GM18499 (cell line): ENCODE data around the gene TSPAN15.

Experiments
- ATAC-seq: cut with Tn5 transposase; IDR thresholded peaks from one replicate; pipeline ENCODE4 v1.9.1; 2021; ENCODE audit warnings: moderate number of reproducible peaks; ENCODE audit not compliant: insufficient read depth, unreplicated experiment

TSPAN15 gene

GRCh38 chr10:69461243-69462025, 10.2 kb downstream of the TSPAN15 start:
- no peak for ATAC-seq

DNA sequence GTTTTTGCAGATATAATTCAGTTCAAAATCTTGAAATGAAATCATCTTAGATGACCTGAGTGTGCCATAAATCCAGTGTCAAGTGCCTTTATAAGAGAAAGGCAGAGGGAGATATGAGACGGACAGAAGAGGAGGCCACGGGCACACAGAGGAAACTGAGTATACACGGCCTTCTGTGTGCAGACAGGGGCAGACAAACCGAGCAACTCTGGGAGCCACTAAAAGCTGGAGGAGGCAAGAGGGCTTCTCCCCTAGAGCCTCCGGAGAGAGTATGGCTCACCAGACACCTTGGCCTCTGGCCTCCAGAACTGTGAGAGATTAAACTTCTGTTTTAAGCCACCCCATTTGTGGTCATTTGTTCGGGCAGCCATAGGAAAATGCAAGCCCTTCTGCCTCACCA, 12.6 kb downstream of the TSPAN15 start:
- ATAC-seq: no peak

- no peak for ATAC-seq
These were observed 13.1 kb downstream of the TSPAN15 start for GRCh38 chr10:69464401-69464800.

DNA sequence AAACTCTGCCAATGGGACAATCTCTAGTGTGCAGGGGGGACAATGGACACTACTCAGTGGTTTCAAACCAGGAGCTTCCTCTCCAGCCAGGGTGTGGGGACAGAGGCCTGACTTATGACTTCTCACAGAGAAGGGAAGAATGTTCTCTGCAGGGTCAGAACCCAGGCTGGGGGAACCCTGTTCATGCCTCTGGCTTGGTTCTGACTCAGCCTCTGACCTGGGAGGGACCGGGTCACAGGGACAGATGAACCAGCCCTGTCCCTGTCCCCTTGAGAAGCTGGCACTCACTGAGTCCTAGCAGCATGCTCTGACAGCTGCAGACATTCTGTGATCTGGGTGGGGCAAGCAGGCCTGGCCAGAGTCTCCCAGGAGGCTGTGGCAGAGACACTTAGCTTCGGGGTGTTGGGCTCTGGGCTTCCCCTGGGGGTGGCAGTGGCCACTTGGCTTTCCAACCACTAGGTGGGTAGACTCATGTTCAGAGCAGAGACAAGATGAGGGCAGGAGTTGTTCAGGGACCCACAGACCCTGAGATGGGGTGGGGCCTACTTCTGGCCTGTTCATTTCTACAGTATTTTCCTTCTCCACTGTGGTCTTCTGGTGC, 13.6 kb downstream of the TSPAN15 start:
- no peak for ATAC-seq

DNA sequence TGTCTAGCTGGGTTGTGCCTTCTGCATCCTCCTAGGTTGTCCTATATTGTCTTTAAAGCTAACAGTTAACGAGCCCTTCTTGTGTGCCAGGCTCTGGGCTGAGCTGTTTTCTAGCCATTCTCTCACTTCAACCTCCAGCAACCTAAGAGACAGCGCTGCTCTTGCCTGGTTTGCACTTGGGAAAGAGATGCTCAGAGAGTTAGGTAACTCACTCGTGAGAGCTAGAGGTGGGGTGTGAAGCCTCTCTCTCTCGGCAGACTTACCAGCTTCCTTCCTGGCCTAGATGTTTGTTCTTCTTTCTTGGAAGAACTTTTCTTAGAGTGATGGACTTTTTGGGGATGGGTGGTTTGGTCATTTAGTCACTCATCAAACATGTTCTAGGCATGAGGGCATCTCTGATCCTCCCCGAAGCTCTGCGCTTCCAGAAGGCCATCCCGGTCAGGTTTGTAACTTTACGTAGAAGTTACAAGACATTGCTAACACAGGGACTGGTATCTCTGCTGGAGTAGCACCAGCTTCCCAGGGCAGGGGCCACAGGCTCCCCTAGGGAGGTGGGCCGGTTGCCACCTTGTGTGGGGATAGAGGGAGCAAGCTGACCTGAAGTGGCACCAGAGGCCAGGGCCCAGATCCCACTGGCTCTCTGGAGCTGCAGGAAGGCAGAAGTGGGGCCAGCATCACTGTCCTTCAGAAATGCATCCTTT, 14.3 kb downstream of the TSPAN15 start:
- ATAC-seq: no peak

GRCh38 chr10:69466158-69466490, 14.9 kb downstream of the TSPAN15 start:
- ATAC-seq: no peak

DNA sequence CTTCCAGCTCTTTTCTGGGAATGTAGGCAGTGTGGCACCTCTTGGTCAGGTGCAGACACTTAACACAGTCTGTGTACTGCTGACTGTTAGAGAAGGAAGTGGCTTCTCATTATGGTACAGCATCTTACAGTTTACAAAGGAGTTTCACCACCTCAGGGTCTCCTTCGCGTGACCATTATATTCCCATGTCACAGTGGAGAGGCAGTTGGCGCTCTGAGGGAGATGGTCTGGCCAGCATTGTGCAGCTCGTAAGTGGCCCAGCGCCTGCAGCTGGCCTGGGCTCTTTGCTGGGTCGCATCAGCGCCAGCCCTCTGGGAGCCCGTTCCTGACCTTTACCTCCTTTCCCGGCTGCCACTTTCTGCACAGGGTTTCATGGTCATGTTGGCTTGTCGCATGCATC, 15.4 kb downstream of the TSPAN15 start:
- ATAC-seq: no peak

DNA sequence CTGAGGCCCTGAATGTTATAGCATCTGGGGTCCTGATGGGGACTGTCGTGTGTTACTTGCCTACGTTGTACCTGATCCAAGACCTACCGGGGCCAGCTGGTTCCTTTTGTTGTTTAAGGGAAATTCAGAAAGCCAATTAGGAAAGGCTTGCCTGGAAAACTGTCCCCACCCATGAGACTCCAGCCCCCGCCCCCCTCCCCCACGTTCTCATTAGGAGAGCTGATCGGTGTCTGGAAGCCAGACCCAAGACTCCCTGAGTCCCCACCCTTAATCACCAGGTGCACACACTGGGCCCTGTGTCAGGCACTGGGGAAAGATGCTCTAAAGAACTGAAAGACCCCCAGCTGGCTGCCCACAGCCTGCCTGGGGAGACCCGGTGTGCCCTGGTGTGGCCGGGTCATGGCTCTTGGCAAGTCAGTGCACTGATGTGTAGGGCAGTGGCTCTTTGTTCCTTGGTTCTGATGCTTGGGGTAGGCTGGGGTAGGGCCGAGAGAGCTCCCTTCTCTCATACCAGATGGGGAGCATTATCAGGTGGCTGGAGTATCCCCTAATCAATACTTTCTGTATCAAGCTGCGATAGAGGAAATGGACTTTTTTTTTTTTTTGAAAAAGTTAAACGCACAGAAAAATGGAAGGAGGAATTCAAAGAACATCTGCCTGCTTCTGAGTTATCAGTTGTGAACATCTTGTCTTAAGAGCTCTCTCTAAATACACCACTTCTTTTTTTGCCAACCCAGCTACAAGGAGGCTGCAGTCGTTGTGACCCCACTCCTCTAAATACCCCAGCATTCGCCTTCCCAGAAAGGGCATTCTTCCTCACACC, 16.9 kb downstream of the TSPAN15 start:
- ATAC-seq: no peak

DNA sequence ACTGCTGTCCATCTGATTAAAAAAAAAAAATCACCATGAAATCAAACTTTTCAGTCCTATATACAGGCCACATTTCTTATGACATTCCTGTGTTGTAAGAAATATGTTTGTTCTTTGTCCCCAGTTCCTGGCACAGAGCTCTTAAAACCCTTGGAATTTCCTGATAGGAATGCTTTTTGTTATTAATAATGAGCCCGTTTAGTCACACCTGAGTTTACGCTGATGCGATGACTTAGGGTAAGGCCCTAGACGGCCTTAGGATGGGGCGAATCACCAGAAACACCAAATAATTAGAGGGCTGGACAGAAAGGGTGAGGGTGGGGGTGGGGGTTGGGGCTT, 17.5 kb downstream of the TSPAN15 start:
- ATAC-seq: no peak

DNA sequence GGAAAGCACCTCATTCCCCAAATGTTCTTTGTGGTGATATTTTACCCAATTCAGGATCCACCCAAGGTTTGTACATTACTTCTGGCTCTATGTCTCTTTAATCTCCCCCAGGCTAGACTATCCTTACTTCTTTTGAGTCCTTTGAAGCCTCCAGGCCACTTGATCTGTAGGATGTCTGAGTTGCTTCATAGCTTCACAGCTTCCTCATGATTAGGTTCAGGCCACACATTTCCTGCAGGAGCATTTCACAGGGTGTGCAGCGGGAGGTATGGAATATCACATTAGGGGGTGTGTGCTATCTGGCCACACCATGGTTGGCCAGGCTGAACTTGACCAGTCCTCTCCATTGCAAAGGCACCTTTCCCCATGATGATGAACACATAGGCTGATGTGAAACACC, 18.7 kb downstream of the TSPAN15 start:
- no peak for ATAC-seq

DNA sequence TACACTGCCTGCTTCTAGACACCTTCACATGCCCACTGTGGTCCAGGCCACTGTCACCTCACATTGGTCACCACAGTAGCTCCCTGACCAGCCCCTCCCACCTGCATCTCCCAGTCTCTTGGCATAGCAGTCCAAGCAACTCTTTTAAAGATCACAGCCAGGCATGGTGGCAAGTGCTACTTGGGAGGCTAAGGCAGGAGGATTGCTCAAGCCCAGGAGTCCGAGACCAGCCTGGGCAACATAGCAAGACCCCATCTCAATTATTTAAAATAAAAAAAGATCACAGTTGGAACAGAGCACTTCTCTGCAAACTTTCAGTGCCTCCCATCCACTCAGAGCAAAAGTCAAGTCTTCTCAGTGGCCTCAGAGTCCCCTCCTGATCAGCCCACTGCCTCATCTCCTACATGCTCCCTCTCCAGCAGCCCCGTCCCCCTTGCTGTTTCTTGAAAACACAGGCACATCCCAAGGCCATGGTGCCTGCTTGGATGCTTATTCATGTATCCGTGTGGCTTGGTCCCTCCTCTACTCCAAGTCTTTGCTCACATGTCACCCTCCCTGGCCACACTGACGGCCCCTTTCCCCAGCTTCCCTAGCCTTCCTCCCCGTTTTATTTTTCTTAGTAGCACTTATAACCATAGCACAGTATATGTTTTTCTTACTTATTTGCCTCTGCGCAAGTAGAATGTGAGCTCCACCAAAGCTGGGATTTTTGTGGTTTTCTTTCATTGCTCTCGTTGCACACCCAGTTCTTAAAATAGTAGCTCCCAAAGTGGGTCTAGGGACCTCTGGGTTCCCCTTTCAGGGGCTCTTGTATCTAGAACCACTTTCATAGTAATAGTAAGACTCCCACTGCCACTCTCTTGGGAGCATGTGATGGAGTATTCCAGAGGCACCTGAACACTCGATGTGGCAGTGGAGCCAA, 19.5 kb downstream of the TSPAN15 start:
- no peak for ATAC-seq

DNA sequence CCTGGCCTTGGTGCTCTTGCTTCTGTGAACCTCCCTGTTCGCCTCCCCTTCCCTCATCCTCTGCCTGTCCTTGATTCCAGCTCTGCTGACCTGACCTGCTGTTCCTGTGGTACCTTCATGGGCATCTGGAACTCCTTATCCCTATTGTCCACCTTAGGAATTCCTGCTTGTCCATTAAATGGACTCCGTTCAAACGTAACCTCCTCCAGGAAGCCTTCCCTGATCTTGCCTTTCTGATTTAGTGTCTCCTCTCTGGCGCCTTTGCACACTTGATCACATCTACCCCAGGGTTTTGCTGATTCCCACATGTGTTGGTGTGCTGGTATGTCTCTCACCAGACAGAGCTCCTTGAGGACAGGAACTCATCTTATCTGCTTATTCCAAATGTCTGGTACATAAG, 20.9 kb downstream of the TSPAN15 start:
- ATAC-seq: no peak

- ATAC-seq: no peak
These were observed 21.3 kb downstream of the TSPAN15 start for GRCh38 chr10:69472544-69472943.

DNA sequence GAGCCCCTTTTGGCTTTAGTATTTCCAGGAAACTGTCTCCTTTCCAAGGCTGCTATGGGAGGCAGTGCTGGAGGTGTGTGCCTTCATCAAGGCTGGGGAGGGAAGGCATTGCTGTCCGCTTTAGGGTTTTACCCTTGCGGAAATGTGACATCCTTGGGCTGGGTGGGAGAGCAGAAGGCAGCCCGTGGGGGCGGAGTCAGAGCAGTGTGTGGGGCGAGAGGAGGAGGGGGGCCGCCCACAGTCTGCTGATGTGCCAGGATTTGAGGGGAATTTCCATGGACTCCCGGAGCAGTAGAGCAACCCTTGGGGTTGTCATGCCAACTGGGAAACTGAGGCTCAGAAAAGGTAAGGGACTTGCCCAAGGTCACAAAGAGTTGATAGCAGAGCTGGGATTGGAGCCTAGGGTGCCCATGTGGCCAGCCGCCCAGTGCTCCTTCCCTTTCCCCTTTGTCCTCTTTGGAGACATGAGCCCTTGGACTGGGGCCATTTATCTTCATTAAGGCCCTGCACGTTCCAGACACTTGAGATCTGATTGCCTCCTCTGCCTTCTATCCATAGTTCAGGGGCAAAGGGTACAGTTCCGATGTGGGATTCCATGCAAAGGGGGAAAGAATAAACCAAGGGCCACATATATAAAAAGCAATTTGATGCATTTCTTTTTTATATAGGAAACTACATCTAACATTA, 22.2 kb downstream of the TSPAN15 start:
- no peak for ATAC-seq

GRCh38 chr10:69474742-69475432, 23.6 kb downstream of the TSPAN15 start:
- no peak for ATAC-seq

- ATAC-seq: no peak
These were observed 24.2 kb downstream of the TSPAN15 start for GRCh38 chr10:69475433-69475830.

- ATAC-seq: no peak
These were observed 26.8 kb downstream of the TSPAN15 start for GRCh38 chr10:69477968-69478597.
